Measurements from ENCODE around the gene SAXO1.
"Not testable (repeated sequence)": the region's sequence is repeated elsewhere in the genome, so short reads cannot be mapped to it uniquely, and the experiment has no call there.

Gene SAXO1

GRCh38 chr9:18999173-18999785 is 33.7 kb downstream of the SAXO1 start:
- DNase-seq = no peak

GRCh38 chr9:18997151-18997550 is 35.9 kb downstream of the SAXO1 start:
- no peak for DNase-seq

- DNase-seq = no peak
These were observed 36.8 kb downstream of the SAXO1 start for GRCh38 chr9:18996211-18996610.

GRCh38 chr9:18994263-18994916 is 38.6 kb downstream of the SAXO1 start:
- DNase-seq = no peak

- not testable (repeated sequence) for DNase-seq
These were observed 41.8 kb downstream of the SAXO1 start for GRCh38 chr9:18991197-18991596.

- no peak for DNase-seq
These were observed 42.5 kb downstream of the SAXO1 start for GRCh38 chr9:18990494-18990893.

- DNase-seq = no peak
These were observed 43.1 kb downstream of the SAXO1 start for GRCh38 chr9:18989865-18990264.

- DNase-seq = no peak
These were observed 43.9 kb downstream of the SAXO1 start for GRCh38 chr9:18989097-18989496.

- DNase-seq = no peak
These were observed 45.0 kb downstream of the SAXO1 start for GRCh38 chr9:18988003-18988402.

- no peak for DNase-seq
These were observed 47.0 kb downstream of the SAXO1 start for GRCh38 chr9:18985996-18986395.

GRCh38 chr9:18985464-18985951 is 47.5 kb downstream of the SAXO1 start:
- DNase-seq = no peak

GRCh38 chr9:18982262-18982620 is 50.8 kb downstream of the SAXO1 start:
- DNase-seq = no peak

- DNase-seq = no peak
These were observed 51.3 kb downstream of the SAXO1 start for GRCh38 chr9:18981476-18982261.

- DNase-seq = no peak
These were observed 52.8 kb downstream of the SAXO1 start for GRCh38 chr9:18980189-18980588.

GRCh38 chr9:18979367-18979766 is 53.6 kb downstream of the SAXO1 start:
- no peak for DNase-seq

GRCh38 chr9:18978188-18978587 is 54.8 kb downstream of the SAXO1 start:
- no peak for DNase-seq

GRCh38 chr9:18976709-18977531 is 56.1 kb downstream of the SAXO1 start:
- no peak for DNase-seq

GRCh38 chr9:18976221-18976708 is 56.7 kb downstream of the SAXO1 start:
- DNase-seq = no peak

- no peak for DNase-seq
These were observed 59.7 kb downstream of the SAXO1 start for GRCh38 chr9:18973348-18973747.

GRCh38 chr9:18972675-18973074 is 60.3 kb downstream of the SAXO1 start:
- no peak for DNase-seq

- no peak for DNase-seq
These were observed 61.1 kb downstream of the SAXO1 start for GRCh38 chr9:18971909-18972308.

- DNase-seq = no peak
These were observed 61.6 kb downstream of the SAXO1 start for GRCh38 chr9:18971404-18971803.

- no peak for DNase-seq
These were observed 62.6 kb downstream of the SAXO1 start for GRCh38 chr9:18970393-18970792.
